Colonic mucosa (tissue), 4 donors: ENCODE data around the gene CTDP1. TPM values are rescaled to one million over a fixed set of nuclear protein-coding genes. Genes with fewer than 3 reads are reported as not detected.

Experiments used
- DNase-seq: peaks from one replicate; pipeline ENCODE4 v3.0.0-alpha.2; 2020
- H3K27ac ChIP-seq: fragments of 200-600 bp; one replicate; pipeline ENCODE4 v1.8.0; 2021
- H3K27me3 ChIP-seq: fragments of 200-600 bp; one replicate; pipeline ENCODE4 v1.8.0; 2021
- H3K36me3 ChIP-seq: fragments of 200-600 bp; one replicate; pipeline ENCODE4 v1.8.0; 2021
- H3K4me1 ChIP-seq: fragments of 200-600 bp; one replicate; pipeline ENCODE4 v1.8.0; 2021; ENCODE audit warnings: mild to moderate bottlenecking
- H3K4me3 ChIP-seq: fragments of 200-600 bp; one replicate; pipeline ENCODE4 v1.8.0; 2021
- H3K9ac ChIP-seq, 2 donors: one replicate each; pipeline ENCODE4 v1.7.0; 2013; ENCODE audit warnings: control low read depth in 2 of 2, low read depth in 2 of 2, low read length in 2 of 2
- H3K9me3 ChIP-seq: fragments of 200-600 bp; one replicate; pipeline ENCODE4 v1.8.0; 2021
- CTCF ChIP-seq: fragments of 200-600 bp; IDR thresholded peaks from one replicate; pipeline ENCODE4 v1.8.0; 2022; ENCODE audit warnings: antibody characterized with exemption, mild to moderate bottlenecking
- intact Hi-C: fragments of 100-400 bp; cut with DNase I; formaldehyde crosslinking; loops from one replicate; pipeline ENCODE4 v1.14.1; 2022
- total RNA-seq, 2 donors: library from RNA; stranded (reverse); fragmentation: NEBNext Ultra II Directional in 1 of 2; extraction: Animal tissue kit (Norgen Biotek cat#: 25700) in 1 of 2; gene quantifications; one replicate each; pipeline ENCODE4 v1.2.1, GENCODE V29; 2021
- donor health status: healthy.
- donor health status: DM: no; HTN: no; CAD: no.
- donor health status: DM: no; HTN: no; CAD: no.

CTDP1 gene
- total RNA-seq, 2 donors from 2014 or later: 34.7 to 36.9 TPM

- Histone ChIP-seq H3K27me3 (no peaks in the 10 kb centered on the region), H3K27ac (no peak overlapping the region), H3K9me3 (no peaks in the 10 kb centered on the region), H3K36me3 (no peaks in the 10 kb centered on the region), H3K4me1 (peaks cover 22% of the 10 kb centered on the region), H3K4me3 (no peak overlapping the region), H3K9ac (no peak overlapping the region)
- no peak for TF ChIP-seq CTCF
- intact Hi-C loops: loop anchor here (5.0 kb wide), 1 partner anchor 617 kb away; the partner anchor contains the start of gene ATP9B
- no peak for DNase-seq
Observed at GRCh38 chr18:79684787-79685186, 5.2 kb downstream of the CTDP1 start.

DNA sequence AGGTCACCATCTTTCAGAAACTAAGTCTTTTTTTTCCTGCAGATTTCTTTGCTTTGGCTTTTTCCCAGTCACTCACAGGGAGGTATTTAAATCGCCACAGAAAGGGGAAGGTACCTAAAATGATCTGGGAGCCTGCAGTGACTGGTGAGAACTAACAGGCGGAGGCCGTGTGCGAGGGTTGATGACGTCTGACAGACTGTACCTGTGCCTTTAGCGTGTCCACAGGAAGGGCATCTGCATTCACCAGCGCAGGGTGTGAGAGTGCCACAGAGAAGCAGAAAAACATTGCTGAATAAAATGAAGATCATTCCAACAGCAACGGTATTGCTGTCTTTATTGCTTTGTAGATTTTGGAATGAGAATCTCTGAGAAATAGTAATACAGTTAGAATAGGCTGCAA lies 5.7 kb downstream of the CTDP1 start:
- Histone ChIP-seq H3K4me1 (peaks cover 22% of the 10 kb centered on the region), H3K27ac (no peak overlapping the region)
- intact Hi-C loops: no loop called here

GRCh38 chr18:79685971-79686370 lies 6.4 kb downstream of the CTDP1 start:
- no peak overlapping the region for H3K4me3 ChIP-seq
- TF ChIP-seq CTCF: no peak
- no peaks in the 10 kb centered on the region for H3K9me3 ChIP-seq
- no peak overlapping the region for H3K9ac ChIP-seq
- H3K4me1 ChIP-seq: peaks cover 17% of the 10 kb centered on the region
- H3K36me3 ChIP-seq: no peaks in the 10 kb centered on the region
- no peak overlapping the region for H3K27ac ChIP-seq
- no peak for DNase-seq
- H3K27me3 ChIP-seq: no peaks in the 10 kb centered on the region
- intact Hi-C loops: no loop called here

More for the DNA sequence above, 5.7 kb downstream of the CTDP1 start:
- Histone ChIP-seq H3K4me3 (no peak overlapping the region), H3K9ac (no peak overlapping the region), H3K9me3 (no peaks in the 10 kb centered on the region), H3K27me3 (no peaks in the 10 kb centered on the region), H3K36me3 (no peaks in the 10 kb centered on the region)
- TF ChIP-seq CTCF: no peak
- no peak for DNase-seq

GRCh38 chr18:79687806-79688205 lies 8.2 kb downstream of the CTDP1 start:
- Histone ChIP-seq H3K27ac (no peak overlapping the region), H3K9me3 (no peaks in the 10 kb centered on the region), H3K4me3 (no peak overlapping the region), H3K27me3 (no peaks in the 10 kb centered on the region), H3K4me1 (peaks cover 2% of the 10 kb centered on the region), H3K36me3 (no peaks in the 10 kb centered on the region), H3K9ac (no peak overlapping the region)
- intact Hi-C loops: no loop called here
- no peak for DNase-seq
- no peak for TF ChIP-seq CTCF

DNA sequence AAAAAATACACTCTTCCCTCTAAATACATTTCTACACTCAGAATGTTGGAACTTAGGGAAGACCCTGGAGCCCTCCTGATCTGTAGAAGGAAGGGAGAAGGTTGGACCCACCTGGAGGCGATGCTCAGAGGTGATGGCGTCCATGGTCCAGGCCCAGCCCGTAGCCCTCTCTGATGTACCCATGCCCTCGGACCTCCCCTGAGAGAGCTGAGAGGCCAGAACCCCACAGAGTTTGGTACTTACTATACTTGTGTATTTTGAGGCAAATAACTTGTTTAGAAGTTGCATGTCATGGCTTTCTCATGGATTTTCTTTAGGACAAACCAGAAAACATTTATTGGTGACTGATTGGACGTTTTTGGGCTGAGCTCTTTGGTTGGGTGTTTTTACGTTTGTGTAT lies 10.5 kb downstream of the CTDP1 start:
- Histone ChIP-seq H3K9ac (no peak overlapping the region), H3K9me3 (no peaks in the 10 kb centered on the region), H3K4me3 (no peak overlapping the region), H3K27me3 (no peaks in the 10 kb centered on the region), H3K4me1 (no peaks in the 10 kb centered on the region), H3K36me3 (no peaks in the 10 kb centered on the region), H3K27ac (no peak overlapping the region)
- no peak for TF ChIP-seq CTCF
- intact Hi-C loops: no loop called here
- no peak for DNase-seq
